Osteoblast (primary cell): ENCODE data around the gene CAV1. TPM values are rescaled to one million over a fixed set of nuclear protein-coding genes. Genes with fewer than 3 reads are reported as not detected.
A peak's percentile ranks its signal among the peaks of the same experiment; 100 is the strongest.

ENCODE experiments used
- DNase-seq: peaks from one replicate; pipeline ENCODE4 v3.0.0; 2011; ENCODE audit warnings: low spot score, mixed read lengths; ENCODE audit not compliant: insufficient read length; ENCODE audit errors: missing footprints
- H2AFZ ChIP-seq: 2 replicates; pipeline ENCODE4 v1.6.0; 2011; ENCODE audit warnings: mild to moderate bottlenecking, low read length
- H3K27ac ChIP-seq: 2 replicates; pipeline ENCODE4 v1.5.1; 2011; ENCODE audit warnings: mild to moderate bottlenecking, low read depth, low read length, moderate library complexity
- H3K27me3 ChIP-seq: 2 replicates; pipeline ENCODE4 v1.6.0; 2012; ENCODE audit warnings: mild to moderate bottlenecking, control low read depth, inconsistent platforms, low read length, moderate library complexity; ENCODE audit not compliant: insufficient read depth
- H3K36me3 ChIP-seq: 2 replicates; pipeline ENCODE4 v1.5.1; 2011; ENCODE audit warnings: mild to moderate bottlenecking, low read length, control low read depth, moderate library complexity; ENCODE audit not compliant: insufficient read depth
- H3K4me1 ChIP-seq: 2 replicates; pipeline ENCODE4 v1.5.1; 2011; ENCODE audit warnings: mild to moderate bottlenecking, low read length, control low read depth, moderate library complexity; ENCODE audit not compliant: insufficient read depth
- H3K4me2 ChIP-seq: 2 replicates; pipeline ENCODE4 v1.6.0; 2011; ENCODE audit warnings: mild to moderate bottlenecking, low read length; ENCODE audit not compliant: insufficient read depth
- H3K4me3 ChIP-seq: fragments of 200-600 bp; sonication (generic); 3 replicates; pipeline ENCODE4 v1.5.1; 2012; ENCODE audit warnings: mild to moderate bottlenecking, low read length, inconsistent platforms; ENCODE audit not compliant: insufficient read depth
- H3K79me2 ChIP-seq: 2 replicates; pipeline ENCODE4 v1.6.0; 2012; ENCODE audit warnings: mild to moderate bottlenecking, low read length, control low read depth, inconsistent platforms; ENCODE audit not compliant: insufficient read depth
- H3K9me3 ChIP-seq: 2 replicates; pipeline ENCODE4 v1.5.1; 2011; ENCODE audit warnings: low read depth, low read length, control low read depth
- H4K20me1 ChIP-seq: 2 replicates; pipeline ENCODE4 v1.6.0; 2012; ENCODE audit warnings: mild to moderate bottlenecking, low read length, control low read depth; ENCODE audit not compliant: insufficient read depth
- CTCF ChIP-seq: IDR thresholded peaks from 2 replicates; pipeline ENCODE4 v1.5.1; 2011; ENCODE audit warnings: mild to moderate bottlenecking, low read depth, low read length, moderate library complexity; ENCODE audit errors: extremely low read depth
- total RNA-seq: library from RNA; depleted of rRNA; stranded (reverse); fragments of >200 nt; gene quantifications from 2 replicates; pipeline ENCODE4 v1.2.3, GENCODE V29; 2012

CAV1 gene
- total RNA-seq, 1 donor = 337 TPM

DNA sequence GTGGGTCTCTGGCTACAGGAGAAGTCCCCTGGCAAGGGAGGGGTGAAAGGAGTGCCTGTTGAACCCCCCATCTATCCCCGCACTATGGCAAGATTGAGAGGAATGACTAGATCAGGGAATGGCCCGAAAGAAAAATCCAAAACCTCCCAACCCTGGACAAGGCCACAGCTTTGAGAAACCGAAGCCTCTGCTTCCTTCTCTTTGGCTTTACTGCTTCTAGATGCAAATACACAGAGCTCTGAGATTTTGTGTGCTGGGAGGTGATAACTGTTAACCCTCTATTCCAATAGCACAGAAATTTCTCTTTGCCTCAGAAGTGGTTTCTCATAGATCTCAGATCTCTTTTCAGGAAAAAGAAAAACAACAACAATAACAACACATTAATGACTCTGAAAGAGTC is 15.0 kb downstream of the CAV1 start:
- Histone ChIP-seq H3K4me2 (no peak overlapping the region), H3K27me3 (no peaks in the 10 kb centered on the region), H3K4me1 (peaks cover 48% of the 10 kb centered on the region), H3K27ac (peak overlapping the region; percentile 86), H3K9me3 (no peaks in the 10 kb centered on the region), H4K20me1 (peaks cover 8% of the 10 kb centered on the region), H2AFZ (no peak overlapping the region), H3K4me3 (no peak overlapping the region), H3K36me3 (peaks cover 81% of the 10 kb centered on the region), H3K79me2 (peaks cover 97% of the 10 kb centered on the region)
- DNase-seq = no peak
- no peak for TF ChIP-seq CTCF

GRCh38 chr7:116540743-116541142 is 15.9 kb downstream of the CAV1 start:
- DNase-seq = no peak
- H4K20me1 ChIP-seq = peaks cover 8% of the 10 kb centered on the region
- H3K4me1 ChIP-seq = peaks cover 43% of the 10 kb centered on the region
- H3K9me3 ChIP-seq = no peaks in the 10 kb centered on the region
- no peak overlapping the region for H2AFZ ChIP-seq
- H3K79me2 ChIP-seq = peaks cover 96% of the 10 kb centered on the region
- no peaks in the 10 kb centered on the region for H3K27me3 ChIP-seq
- peak overlapping the region; percentile 86 for H3K27ac ChIP-seq
- H3K36me3 ChIP-seq = peaks cover 81% of the 10 kb centered on the region
- H3K4me3 ChIP-seq = no peak overlapping the region
- TF ChIP-seq CTCF = no peak
- no peak overlapping the region for H3K4me2 ChIP-seq

- Histone ChIP-seq H4K20me1 (peaks cover 3% of the 10 kb centered on the region), H3K4me1 (peaks cover 52% of the 10 kb centered on the region), H3K36me3 (peaks cover 80% of the 10 kb centered on the region), H3K27me3 (no peaks in the 10 kb centered on the region), H3K27ac (peak overlapping the region; percentile 86), H3K9me3 (no peaks in the 10 kb centered on the region), H3K79me2 (peaks cover 95% of the 10 kb centered on the region), H3K4me2 (no peak overlapping the region), H3K4me3 (no peak overlapping the region), H2AFZ (no peak overlapping the region)
- no peak for TF ChIP-seq CTCF
- DNase-seq = no peak
Measured at GRCh38 chr7:116541951-116542350, 17.1 kb downstream of the CAV1 start.

GRCh38 chr7:116542618-116543017 is 17.8 kb downstream of the CAV1 start:
- peaks cover 76% of the 10 kb centered on the region for H3K36me3 ChIP-seq
- no peak for DNase-seq
- TF ChIP-seq CTCF = no peak

More at GRCh38 chr7:116542618-116543017, 17.8 kb downstream of the CAV1 start:
- Histone ChIP-seq H3K4me1 (peaks cover 57% of the 10 kb centered on the region), H3K27me3 (no peaks in the 10 kb centered on the region), H3K27ac (peak overlapping the region; percentile 86), H4K20me1 (peaks cover 3% of the 10 kb centered on the region), H3K79me2 (peaks cover 90% of the 10 kb centered on the region), H3K4me2 (no peak overlapping the region), H3K9me3 (no peaks in the 10 kb centered on the region), H2AFZ (no peak overlapping the region), H3K4me3 (no peak overlapping the region)
